Activated T-cell treated with anti-CD3 and anti-CD28 coated beads for 24 hours (primary cell): Measurements from ENCODE around the gene RASGRF1.
"Not testable (repeated sequence)": the region's sequence is repeated elsewhere in the genome, so short reads cannot be mapped to it uniquely, and the experiment has no call there.

Experiments
- DNase-seq: peaks from one replicate; pipeline ENCODE4 v3.0.0-alpha.2; 2020; ENCODE audit warnings: low read depth

The RASGRF1 gene

GRCh38 chr15:79003896-79004295, 86.7 kb downstream of the RASGRF1 start:
- no peak for DNase-seq

DNA sequence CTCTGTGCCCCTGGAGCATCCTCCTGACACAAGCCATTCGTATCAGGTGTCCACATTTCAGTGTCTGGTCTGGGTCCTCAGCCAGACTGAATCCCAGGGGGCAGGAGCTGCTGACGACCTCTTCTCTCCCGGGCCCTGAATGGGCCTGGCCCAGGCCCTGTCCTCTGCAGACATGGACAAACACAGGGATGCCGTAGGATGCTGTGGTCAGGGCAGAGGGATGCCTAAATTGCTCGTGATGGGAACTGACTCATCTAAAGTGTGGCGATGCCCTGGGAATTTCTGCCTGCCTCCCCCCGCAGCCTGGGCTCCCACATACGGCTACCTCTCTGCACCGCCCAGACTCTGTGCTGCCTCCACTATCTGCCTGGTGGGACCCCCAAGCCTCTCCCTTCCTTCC, 87.3 kb downstream of the RASGRF1 start:
- no peak for DNase-seq

DNA sequence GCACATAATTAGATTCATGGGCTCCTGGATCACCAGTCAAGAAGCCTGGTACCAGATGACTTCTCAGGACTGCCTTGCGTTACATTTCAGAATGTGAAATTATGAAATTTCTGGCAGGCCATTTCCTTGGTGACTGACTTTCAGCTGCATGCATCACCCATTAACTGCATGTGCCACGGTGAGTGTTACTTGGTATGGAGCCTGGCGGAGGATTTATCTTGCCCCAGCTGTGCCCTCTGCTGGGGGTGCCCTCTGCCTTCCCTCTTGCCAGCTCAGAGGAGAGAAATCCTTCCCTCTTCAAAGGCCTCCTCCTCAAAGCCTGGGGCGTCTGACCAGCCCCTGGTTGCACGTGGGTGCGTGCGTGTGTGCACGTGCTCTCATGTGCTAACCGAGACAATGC, 88.0 kb downstream of the RASGRF1 start:
- no peak for DNase-seq

GRCh38 chr15:78999636-79000035, 90.9 kb downstream of the RASGRF1 start:
- no peak for DNase-seq

DNA sequence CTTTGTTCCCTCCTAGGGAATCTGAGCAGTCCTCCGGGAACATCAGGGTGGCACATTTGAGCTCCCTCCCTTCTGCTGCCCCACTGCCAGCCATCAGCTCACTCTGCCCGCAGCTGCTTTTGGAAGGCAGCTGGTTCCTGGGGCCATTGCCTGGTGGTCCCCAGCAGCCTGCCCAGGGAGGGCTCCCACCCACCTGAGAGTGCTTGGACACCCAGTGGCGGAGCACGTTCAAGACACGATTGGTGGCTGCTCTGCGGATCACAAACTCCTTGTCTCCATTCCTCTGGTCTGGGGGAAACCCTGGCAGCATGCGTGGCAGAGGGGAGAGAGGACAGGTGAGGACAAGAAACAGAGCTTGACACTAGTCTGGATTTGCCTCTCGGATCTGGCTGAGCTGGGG, 92.1 kb downstream of the RASGRF1 start:
- DNase-seq = no peak

DNA sequence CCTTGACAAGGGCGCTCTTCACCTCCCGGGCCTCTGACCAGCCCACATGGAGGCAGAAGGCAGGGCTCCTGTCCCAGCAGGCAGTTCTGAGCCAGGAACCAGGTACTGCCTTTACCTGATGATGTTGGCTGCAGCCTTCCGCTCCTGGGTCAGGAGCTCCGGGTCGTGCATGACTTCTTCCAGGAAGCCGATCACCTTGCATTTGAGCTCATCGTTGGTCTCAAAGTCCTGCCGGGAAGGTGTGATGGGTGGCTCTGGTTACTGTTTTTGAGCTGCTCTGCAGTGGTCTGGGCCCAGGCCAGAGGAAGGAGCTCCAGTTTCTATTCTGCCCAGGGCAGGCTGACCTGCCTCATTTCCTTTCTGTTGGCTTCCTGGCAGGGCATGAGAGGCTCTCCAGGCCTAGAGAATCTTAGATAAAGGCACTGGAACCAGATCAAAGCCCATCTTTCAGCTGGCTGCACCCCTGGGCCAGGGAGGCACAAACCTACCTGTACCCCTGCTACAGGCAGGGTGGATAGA, 92.5 kb downstream of the RASGRF1 start:
- DNase-seq = no peak

- DNase-seq = no peak
Measured at GRCh38 chr15:78996894-78997275, 93.7 kb downstream of the RASGRF1 start.

DNA sequence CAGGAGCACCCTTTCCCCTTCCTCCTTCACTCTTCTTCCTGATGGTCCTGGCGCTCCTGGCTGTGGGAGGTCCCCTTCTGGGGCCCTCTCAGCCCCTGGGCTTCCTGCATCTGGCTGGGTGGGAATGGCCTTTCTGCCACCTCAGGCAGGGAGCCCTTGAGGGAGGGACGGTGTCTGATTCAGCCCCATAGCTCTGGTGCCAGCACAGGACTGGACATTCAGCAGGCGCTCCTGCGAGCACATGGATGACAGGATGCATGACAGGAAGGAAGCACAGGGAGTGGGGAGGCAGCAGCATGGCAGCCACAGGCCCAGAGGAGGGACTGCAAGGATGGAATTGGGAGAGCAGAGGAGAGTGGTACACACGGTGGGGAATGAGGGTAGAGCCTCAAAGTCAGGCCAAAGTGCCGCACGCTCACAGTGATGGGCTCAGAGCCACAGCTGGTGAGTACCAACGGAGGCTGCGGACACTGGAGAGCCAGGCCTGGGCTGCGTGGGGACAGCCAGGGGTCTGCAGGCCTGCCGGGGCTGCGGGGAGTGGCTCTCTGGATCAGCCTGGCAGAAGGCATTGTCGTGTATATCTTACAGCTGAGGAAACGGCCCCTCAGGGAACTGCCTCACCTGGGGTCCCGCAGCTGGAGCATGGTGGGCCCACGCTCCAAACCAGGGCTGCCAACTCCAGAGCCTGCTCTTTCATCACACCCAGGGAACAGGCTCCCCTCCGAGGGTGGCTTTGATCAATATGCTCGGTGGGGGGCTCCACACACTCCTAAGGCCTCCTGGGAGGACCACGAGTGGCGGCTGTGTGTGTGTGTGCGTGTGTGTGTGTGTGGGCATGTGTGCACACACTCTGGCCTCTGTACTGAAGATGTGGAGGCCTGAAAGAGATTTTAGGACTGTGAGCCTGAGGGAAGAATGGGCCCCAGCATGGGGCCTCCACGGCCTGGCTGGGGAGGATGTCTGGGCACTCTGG, 94.4 kb downstream of the RASGRF1 start:
- DNase-seq = no peak

- DNase-seq = not testable (repeated sequence)
Measured at GRCh38 chr15:78995161-78995560, 95.4 kb downstream of the RASGRF1 start.

- no peak for DNase-seq
Measured at GRCh38 chr15:78993931-78994530, 96.5 kb downstream of the RASGRF1 start.

- no peak for DNase-seq
Measured at GRCh38 chr15:78993257-78993930, 97.2 kb downstream of the RASGRF1 start.

DNA sequence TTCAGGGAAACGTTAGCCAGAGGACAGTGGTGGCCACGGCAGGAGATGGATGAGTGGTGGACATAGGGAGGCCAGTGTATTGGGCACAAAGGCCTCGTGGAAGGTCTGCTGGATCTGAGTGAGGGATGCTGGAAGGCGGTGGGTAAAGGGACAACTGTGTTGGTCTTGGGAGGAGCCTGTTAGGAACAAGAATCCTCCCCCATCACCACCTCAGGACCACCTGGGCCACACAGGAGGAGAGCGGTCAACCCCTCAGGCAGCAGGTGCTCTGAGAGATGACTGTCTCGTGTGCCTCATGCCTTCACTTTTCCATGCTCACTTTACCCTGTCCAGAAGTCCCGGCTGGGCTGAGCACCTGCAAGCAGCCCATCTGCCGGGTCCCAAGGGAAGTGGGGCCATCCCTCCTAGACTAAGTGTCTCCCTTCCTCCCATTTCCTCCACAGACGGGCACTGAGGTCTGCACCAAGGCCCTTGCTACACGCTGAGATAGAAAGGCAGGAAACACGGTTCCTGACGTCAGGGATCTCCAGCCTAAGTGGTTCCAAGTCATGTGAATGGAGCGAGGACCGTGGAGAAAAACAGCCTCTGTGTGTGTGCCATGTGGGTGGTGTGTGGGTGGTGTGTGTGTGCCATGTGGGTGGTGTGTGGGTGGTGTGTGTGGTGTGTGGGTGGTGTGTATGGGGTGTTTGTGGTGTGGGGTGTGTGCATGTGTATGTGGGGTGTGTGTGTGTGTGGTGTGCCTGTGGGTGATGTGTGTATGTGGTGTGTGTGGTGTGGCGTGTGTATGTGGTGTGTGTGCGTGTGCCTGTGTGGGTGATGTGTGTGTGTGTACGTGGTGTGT, 97.9 kb downstream of the RASGRF1 start:
- no peak for DNase-seq

DNA sequence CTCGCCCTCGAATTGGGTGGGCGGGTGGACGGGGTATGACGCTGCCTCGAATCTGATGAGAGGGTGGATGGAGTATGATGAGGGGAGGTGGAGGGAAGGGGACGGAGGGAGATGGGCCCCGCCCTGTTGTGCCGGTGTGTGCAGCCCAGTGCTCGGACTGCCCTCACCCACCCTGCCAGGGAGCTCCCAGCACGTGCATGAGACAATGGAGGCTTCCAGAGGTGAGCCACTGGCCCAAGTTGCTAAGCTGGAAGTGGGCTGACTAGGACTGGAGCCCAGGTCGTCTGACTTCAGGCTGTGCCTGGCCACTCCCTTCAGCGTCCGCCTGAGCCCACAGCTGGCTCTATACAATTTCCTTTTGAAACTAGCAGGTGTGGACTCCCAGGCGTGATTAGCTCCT, 98.7 kb downstream of the RASGRF1 start:
- DNase-seq = no peak

DNA sequence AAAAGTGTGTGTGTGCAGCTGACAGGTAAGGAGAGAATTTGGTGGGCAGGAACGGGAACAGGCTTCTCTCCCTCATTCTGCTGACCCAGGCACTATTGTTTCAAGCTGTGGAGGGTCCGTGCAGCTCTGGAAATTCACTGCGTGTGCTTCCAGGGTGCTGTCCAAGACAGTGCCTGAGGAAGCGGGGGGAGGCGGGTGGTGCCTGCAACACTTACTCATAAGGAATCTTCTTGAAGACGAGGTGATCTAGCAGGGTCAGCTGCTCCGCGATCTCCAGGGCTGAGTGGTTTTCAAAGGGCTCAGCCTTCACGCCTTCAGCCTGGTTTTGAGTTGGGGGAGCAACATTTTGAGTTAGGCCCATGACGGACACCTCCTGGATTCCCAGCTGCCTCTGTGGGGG, 99.1 kb downstream of the RASGRF1 start:
- no peak for DNase-seq

- DNase-seq = no peak
Measured at GRCh38 chr15:78990278-78990677, 100.3 kb downstream of the RASGRF1 start.

GRCh38 chr15:78989701-78990240, 100.8 kb downstream of the RASGRF1 start:
- DNase-seq = no peak

DNA sequence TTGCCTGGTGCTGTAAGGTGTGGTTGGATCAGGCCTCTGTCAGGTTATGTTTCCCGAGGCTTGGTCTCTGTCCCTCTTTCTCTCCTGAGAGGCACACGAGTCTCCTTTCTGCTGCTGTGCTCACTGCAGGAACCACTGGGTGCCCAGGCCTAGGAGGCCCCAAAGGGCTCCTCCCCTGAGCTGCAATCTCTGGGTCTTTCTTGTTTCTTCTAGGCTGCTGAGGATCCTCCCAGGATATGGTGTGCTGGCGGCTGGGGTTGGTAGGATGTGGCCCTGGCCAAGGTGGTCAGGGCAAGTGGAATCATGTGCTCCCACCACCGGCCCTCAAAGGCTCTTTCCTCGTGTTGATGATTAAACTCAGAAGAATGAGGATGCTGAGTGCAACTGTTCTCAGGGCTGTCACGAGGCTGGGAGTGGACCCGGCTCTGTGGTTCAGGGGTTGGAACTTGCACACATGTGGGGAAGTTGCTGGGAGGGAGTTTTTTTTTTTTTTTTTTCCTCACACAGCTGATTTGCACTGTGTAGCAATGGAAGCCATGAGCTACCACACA, 102.1 kb downstream of the RASGRF1 start:
- no peak for DNase-seq

- no peak for DNase-seq
Measured at GRCh38 chr15:78987556-78988360, 102.8 kb downstream of the RASGRF1 start.

- no peak for DNase-seq
Measured at GRCh38 chr15:78985859-78986475, 104.6 kb downstream of the RASGRF1 start.

DNA sequence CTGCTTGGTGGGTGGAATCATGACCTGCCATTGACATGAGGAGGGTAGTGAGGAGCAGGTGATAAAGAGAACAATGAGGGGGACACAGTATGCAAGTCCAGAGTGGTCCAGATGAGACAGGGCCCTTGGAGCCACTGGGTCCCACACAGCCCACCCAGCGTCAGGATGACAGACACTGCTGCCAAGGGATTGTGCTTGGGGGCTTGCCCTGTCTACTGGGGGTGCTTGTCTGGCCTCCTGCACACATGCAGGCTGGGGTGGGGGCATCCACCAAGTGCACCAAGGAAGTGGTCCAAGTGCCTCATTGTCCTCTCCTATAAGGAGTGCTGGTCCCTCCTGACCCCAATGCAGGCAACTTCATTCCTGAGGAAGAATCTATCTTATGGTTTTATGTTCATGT, 106.5 kb downstream of the RASGRF1 start:
- DNase-seq = no peak
